OCI-LY3 (cell line): ENCODE data around the gene TBXAS1.

Source experiments
- EZH2phosphoT487 ChIP-seq: fragments of 200-600 bp; shearing (Covaris generic); IDR thresholded peaks from 2 replicates; pipeline ENCODE4 v1.6.1; 2018; ENCODE audit warnings: antibody characterized with exemption, mixed run types, low read depth
- TF ChIP-seq, protein P1 (sequence below): fragments of 200-600, 300-600 bp; sonication (generic); IDR thresholded peaks from 2 replicates; pipeline ENCODE4 v1.5.1; 2014; ENCODE audit warnings: antibody characterized with exemption, low read length, low read depth

DNA sequence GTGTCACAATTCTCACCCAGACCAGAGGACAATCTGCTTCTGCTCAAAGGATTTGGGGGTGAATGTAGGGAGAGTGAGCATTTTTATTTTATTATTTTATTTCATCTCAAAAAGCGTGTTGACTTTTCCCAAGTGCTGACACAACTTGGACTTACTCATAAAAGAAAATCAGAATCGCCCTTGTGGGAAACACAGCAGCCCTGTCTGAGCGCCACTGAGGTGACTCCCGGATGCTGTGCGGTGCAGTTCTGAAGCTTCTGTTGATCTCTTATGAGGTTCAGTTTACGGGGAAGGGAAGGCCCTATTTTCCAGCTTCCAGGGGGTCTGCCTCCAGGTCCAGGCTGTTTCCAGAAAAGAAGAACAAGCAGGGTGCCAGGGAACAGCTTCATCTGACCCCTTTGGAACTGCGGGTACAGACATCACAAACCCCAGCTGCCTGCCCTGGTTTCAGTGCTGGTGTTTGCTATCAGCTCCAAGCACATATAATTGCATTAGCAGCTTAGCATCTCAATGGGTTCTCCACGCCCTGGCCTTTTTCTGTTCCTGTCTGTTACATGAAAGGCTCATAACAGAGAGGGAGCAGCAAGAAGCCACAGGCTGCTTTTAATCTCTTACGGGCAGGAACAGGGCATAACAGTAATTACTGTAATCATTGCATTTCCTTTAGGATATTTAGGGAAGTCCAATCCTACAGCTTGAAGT lies 181.3 kb downstream of the TBXAS1 start:
- TF ChIP-seq, protein P1, sequence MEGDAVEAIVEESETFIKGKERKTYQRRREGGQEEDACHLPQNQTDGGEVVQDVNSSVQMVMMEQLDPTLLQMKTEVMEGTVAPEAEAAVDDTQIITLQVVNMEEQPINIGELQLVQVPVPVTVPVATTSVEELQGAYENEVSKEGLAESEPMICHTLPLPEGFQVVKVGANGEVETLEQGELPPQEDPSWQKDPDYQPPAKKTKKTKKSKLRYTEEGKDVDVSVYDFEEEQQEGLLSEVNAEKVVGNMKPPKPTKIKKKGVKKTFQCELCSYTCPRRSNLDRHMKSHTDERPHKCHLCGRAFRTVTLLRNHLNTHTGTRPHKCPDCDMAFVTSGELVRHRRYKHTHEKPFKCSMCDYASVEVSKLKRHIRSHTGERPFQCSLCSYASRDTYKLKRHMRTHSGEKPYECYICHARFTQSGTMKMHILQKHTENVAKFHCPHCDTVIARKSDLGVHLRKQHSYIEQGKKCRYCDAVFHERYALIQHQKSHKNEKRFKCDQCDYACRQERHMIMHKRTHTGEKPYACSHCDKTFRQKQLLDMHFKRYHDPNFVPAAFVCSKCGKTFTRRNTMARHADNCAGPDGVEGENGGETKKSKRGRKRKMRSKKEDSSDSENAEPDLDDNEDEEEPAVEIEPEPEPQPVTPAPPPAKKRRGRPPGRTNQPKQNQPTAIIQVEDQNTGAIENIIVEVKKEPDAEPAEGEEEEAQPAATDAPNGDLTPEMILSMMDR = no peak
- TF ChIP-seq EZH2phosphoT487 = no peak
